ENCODE measurements around the gene SOX8. TPM values are rescaled to one million over a fixed set of nuclear protein-coding genes. Genes with fewer than 3 reads are reported as not detected.

The SOX8 gene
- total and polyA plus RNA-seq, 2 experiments from 2014 or later: 5.7 to 26.2 TPM

DNA sequence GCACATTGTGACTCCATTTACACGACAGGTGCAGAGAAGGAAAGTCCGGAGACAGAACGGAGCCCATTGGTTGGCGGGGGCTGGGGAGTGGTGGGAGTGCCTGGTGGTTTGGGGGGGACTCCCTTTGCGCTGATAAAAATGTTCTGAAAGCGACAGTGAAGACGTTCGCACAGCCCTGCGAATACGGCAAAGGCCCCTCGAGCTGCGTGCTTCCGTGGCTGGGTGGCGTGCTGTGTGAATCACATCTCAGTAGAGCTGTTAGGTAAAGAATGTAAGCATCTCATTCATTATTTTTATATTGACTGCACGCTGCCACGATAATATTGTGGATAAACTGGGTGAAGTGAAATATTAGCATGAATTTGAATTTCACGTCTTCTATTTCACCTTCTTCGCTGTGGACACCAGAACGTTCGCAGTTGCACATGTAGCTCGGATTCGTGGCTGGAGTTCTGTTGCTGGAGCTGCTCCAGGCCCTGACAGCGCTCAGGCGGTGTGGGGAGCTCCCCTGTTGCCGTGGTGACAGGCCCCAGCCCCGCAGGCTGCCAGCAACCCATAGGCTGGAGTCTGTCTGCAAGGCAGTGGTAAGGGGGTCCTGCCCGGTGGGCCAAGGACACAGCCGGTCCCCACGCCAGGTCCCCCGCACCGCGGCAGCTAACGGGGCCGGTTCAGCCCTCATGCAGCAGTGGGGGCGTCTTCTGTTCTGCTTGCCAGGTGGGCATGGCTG lies 44.6 kb downstream of the SOX8 start:
- peak overlapping the region; percentile 67 for H3K27ac Mint-ChIP-seq
- Histone ChIP-seq H3K79me2 (replicated peaks; ENCODE audit: insufficient read depth) (no peaks in the 10 kb centered on the region), H3K9me2 (ENCODE audit: insufficient read depth) (no peaks in the 10 kb centered on the region), H3K4me1 (ENCODE audit: insufficient read depth) (no peaks in the 10 kb centered on the region), H3K4me3 (no peak overlapping the region), H3K27ac (ENCODE audit: low read depth) (no peak overlapping the region), H3K27me3 (ENCODE audit: insufficient read depth) (no peaks in the 10 kb centered on the region), H2AFZ (no peak overlapping the region), H4K20me1 (replicated peaks; ENCODE audit: insufficient read depth) (no peaks in the 10 kb centered on the region), H3K4me2 (no peak overlapping the region), H3K36me3 (ENCODE audit: insufficient read depth) (no peaks in the 10 kb centered on the region), H3F3A (replicated peaks; ENCODE audit: low read depth) (no peaks in the 10 kb centered on the region)
- ATAC-seq: peak; percentile 19
- H3K4me3 Mint-ChIP-seq: no peak overlapping the region
- H3K9me3 Mint-ChIP-seq: no peaks in the 10 kb centered on the region
- peaks cover 7% of the 10 kb centered on the region for H3K27me3 Mint-ChIP-seq (ENCODE audit: insufficient read depth, low read depth, poor library complexity)
- H3K36me3 Mint-ChIP-seq (ENCODE audit: low read depth): no peaks in the 10 kb centered on the region
- TF ChIP-seq CREB1 (CRISPR knock-in tag; IDR thresholded peaks at IDR 0.05; ENCODE audit: low read depth) (no peak), ETS1 (IDR thresholded peaks at IDR 0.05) (no peak), ZNF114 (CRISPR knock-in tag; IDR thresholded peaks at IDR 0.05) (no peak), EZH2 (IDR thresholded peaks at IDR 0.05; ENCODE audit: low read depth, unreplicated experiment) (no peak)
- no peaks in the 10 kb centered on the region for H3K4me1 Mint-ChIP-seq
- DNase-seq (ENCODE audit: low spot score): no peak

DNA sequence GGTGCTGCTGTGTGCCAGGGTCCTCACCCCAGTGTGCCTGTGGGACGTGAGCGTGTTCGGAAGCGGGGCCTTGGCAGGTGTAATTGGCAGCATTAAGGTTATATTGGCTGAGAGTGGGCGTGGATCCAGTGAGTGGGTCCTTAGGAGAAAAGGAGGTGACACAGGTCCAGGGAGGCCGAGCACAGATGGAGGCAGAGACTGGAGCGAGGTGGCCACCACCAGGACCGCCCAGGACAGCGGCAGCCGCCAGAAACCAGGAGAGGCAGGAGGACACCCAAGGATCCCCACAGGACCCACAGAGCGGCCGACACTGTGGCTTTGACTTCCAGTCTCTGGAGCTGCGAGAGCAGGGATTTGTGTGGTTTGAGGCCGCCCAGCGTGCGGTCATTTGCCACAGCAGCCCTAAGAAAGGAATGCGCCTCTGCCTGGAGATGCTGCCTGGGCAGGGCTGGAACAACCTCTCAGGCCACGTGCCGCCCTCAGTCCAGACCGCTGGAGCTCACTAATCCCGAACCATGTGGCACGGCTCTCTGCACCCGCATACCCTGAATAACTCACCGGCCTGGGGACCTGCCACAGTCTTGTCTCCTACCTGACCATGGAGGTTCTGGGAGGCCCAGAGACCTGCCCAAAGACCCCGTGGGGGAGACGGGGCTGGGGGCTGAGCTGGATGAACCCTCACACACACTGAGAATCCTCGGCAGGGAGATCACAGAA lies 45.4 kb downstream of the SOX8 start:
- no peaks in the 10 kb centered on the region for H3F3A ChIP-seq (replicated peaks; ENCODE audit: low read depth)
- no peaks in the 10 kb centered on the region for H3K4me1 ChIP-seq (ENCODE audit: insufficient read depth)
- no peaks in the 10 kb centered on the region for H3K9me3 Mint-ChIP-seq
- no peaks in the 10 kb centered on the region for H3K4me1 Mint-ChIP-seq
- H3K79me2 ChIP-seq (replicated peaks; ENCODE audit: insufficient read depth): no peaks in the 10 kb centered on the region
- H3K27ac ChIP-seq (ENCODE audit: low read depth): no peak overlapping the region
- no peaks in the 10 kb centered on the region for H3K27me3 ChIP-seq (ENCODE audit: insufficient read depth)
- no peaks in the 10 kb centered on the region for H3K36me3 ChIP-seq (ENCODE audit: insufficient read depth)
- H3K27ac Mint-ChIP-seq: peak overlapping the region; percentile 67
- H4K20me1 ChIP-seq (replicated peaks; ENCODE audit: insufficient read depth): no peaks in the 10 kb centered on the region
- H3K36me3 Mint-ChIP-seq (ENCODE audit: low read depth): no peaks in the 10 kb centered on the region
- DNase-seq (ENCODE audit: low spot score): no peak
- H3K4me3 Mint-ChIP-seq: no peak overlapping the region
- H2AFZ ChIP-seq: no peak overlapping the region
- H3K27me3 Mint-ChIP-seq (ENCODE audit: insufficient read depth, low read depth, poor library complexity): peaks cover 7% of the 10 kb centered on the region
- H3K4me2 ChIP-seq: no peak overlapping the region
- ATAC-seq: no peak
- H3K9me2 ChIP-seq (ENCODE audit: insufficient read depth): no peaks in the 10 kb centered on the region
- H3K4me3 ChIP-seq: no peak overlapping the region
- TF ChIP-seq CTCF (conservative IDR thresholded peaks at IDR 0.05; ENCODE audit: low read depth in 2 of 2) (no peak), CREB1 (CRISPR knock-in tag; IDR thresholded peaks at IDR 0.05; ENCODE audit: low read depth) (no peak), NANOG (IDR thresholded peaks at IDR 0.05; ENCODE audit: borderline replicate concordance) (no peak), ETS1 (IDR thresholded peaks at IDR 0.05) (no peak), JUNB (IDR thresholded peaks at IDR 0.05; ENCODE audit: unreplicated experiment) (no peak), ZNF331 (CRISPR knock-in tag; IDR thresholded peaks at IDR 0.05; ENCODE audit: low read depth) (no peak), REST (IDR thresholded peaks at IDR 0.05; ENCODE audit: unreplicated experiment) (no peak), ZNF114 (CRISPR knock-in tag; IDR thresholded peaks at IDR 0.05) (no peak), POLR2AphosphoS5 (IDR thresholded peaks at IDR 0.05; ENCODE audit: low read depth) (no peak), STAT1 (IDR thresholded peaks at IDR 0.05; ENCODE audit: unreplicated experiment) (no peak)
